ENCODE results near the gene RECQL5.

RECQL5 gene

GRCh38 chr17:75652934-75653549 is 13.9 kb downstream of the RECQL5 start:
- TF ChIP-seq CTCF (IDR thresholded peaks at IDR 0.05; ENCODE audit: borderline replicate concordance, control extremely low read depth, extremely low read depth, insufficient read depth, missing control alignments), result peak; percentile 57
- in situ Hi-C loops (cut with MboI; ENCODE audit: low sequenced_read_pairs, unreplicated experiment), result no loop called here
- peak; percentile 65 for DNase-seq (ENCODE audit: low spot score)

- DNase-seq (ENCODE audit: low spot score), result no peak
- TF ChIP-seq CTCF (IDR thresholded peaks at IDR 0.05; ENCODE audit: borderline replicate concordance, control extremely low read depth, extremely low read depth, insufficient read depth, missing control alignments), result no peak
- in situ Hi-C loops (cut with MboI; ENCODE audit: low sequenced_read_pairs, unreplicated experiment), result no loop called here
These were observed 14.6 kb downstream of the RECQL5 start for GRCh38 chr17:75652341-75652740.

GRCh38 chr17:75650874-75651273 is 16.1 kb downstream of the RECQL5 start:
- in situ Hi-C loops (cut with MboI; ENCODE audit: low sequenced_read_pairs, unreplicated experiment), result no loop called here
- no peak for DNase-seq (ENCODE audit: low spot score)
- TF ChIP-seq CTCF (IDR thresholded peaks at IDR 0.05; ENCODE audit: borderline replicate concordance, control extremely low read depth, extremely low read depth, insufficient read depth, missing control alignments), result no peak

- no peak for DNase-seq (ENCODE audit: low spot score)
- in situ Hi-C loops (cut with MboI; ENCODE audit: low sequenced_read_pairs, unreplicated experiment), result no loop called here
- TF ChIP-seq CTCF (IDR thresholded peaks at IDR 0.05; ENCODE audit: borderline replicate concordance, control extremely low read depth, extremely low read depth, insufficient read depth, missing control alignments), result no peak
These were observed 17.3 kb downstream of the RECQL5 start for GRCh38 chr17:75649687-75650086.

GRCh38 chr17:75647921-75648320 is 19.0 kb downstream of the RECQL5 start:
- no peak for TF ChIP-seq CTCF (IDR thresholded peaks at IDR 0.05; ENCODE audit: borderline replicate concordance, control extremely low read depth, extremely low read depth, insufficient read depth, missing control alignments)
- in situ Hi-C loops (cut with MboI; ENCODE audit: low sequenced_read_pairs, unreplicated experiment), result no loop called here
- no peak for DNase-seq (ENCODE audit: low spot score)

GRCh38 chr17:75647061-75647460 is 19.9 kb downstream of the RECQL5 start:
- in situ Hi-C loops (cut with MboI; ENCODE audit: low sequenced_read_pairs, unreplicated experiment), result no loop called here
- no peak for DNase-seq (ENCODE audit: low spot score)
- no peak for TF ChIP-seq CTCF (IDR thresholded peaks at IDR 0.05; ENCODE audit: borderline replicate concordance, control extremely low read depth, extremely low read depth, insufficient read depth, missing control alignments)

Data from GM13976 (cell line).